ENCODE results near the gene SCYL3. TPM values are rescaled to one million over a fixed set of nuclear protein-coding genes. Genes with fewer than 3 reads are reported as not detected.

SCYL3 gene
- total RNA-seq, 1 experiment from 2014 or later = 5.7 TPM

DNA sequence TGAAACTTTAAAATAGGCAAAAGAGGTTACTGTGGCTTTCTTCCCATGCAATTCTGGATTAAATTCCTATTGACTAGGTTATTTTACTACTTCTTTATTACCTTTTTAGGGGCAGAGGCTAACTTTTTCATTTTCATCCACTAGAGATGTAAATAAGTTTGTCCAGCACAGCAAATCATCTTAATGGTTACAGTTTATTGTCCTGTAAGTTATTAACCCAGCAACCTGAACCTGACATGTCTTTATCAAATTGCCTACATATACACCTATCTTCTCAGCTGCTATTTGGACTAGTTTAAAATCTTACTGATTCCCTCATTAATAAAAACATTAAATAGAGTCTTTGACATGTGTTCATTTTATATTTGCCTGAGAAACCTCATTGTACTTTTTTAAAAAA, 6.9 kb upstream of the SCYL3 start:
- DNase-seq (ENCODE audit: low spot score) = no peak

DNA sequence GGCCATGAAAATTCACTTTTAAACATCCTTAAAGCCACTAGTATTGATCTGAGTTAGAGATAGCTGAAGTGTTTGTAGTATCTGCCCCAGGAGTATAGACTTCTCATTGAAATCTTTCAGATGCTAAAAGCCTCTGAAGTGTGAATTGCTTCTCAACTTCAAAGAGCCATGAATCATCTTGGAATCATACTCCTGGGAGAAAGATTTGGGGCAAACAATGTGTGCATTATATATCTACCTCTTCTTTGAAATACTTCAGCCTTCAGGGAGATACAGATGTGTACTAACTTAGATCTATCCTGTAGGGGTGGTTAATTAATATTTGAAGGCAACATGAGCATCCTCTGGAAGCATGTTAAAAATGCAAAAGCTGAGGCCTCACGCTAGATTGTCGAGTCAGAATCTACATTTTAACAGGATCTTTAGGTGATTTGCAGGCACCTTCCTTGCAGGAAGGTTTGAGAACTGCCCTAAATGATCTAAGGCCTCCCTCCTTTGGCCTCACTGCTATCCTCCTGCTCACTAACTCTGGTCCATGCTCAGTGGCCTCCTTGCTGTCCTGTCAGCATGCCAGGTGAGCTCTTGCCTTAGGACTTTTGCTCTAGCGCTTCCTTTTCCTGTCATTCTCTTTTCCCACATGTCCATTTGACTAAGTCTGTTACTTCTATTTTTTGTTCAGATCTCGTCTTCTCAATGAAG, 6.0 kb upstream of the SCYL3 start:
- no peak for DNase-seq (ENCODE audit: low spot score)

DNA sequence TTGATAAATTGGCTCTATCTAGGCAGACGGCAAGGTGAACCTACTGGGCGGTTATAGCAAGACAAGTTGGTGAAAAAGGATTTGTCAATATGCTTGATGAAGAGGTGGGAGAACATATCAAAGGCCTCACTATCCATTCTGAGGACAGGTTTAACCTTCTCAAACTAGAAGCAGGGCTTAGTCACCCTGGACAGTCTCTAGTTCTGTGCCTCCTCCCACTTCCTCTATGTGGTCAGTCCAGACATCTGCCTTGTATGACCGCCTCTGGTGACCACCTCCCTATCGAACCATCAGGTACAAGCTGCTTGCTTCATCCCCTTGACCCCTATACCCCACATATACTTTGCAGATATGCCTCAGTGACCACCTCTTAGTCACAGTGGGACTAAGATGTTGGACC, 2.3 kb upstream of the SCYL3 start:
- DNase-seq (ENCODE audit: low spot score) = no peak

DNA sequence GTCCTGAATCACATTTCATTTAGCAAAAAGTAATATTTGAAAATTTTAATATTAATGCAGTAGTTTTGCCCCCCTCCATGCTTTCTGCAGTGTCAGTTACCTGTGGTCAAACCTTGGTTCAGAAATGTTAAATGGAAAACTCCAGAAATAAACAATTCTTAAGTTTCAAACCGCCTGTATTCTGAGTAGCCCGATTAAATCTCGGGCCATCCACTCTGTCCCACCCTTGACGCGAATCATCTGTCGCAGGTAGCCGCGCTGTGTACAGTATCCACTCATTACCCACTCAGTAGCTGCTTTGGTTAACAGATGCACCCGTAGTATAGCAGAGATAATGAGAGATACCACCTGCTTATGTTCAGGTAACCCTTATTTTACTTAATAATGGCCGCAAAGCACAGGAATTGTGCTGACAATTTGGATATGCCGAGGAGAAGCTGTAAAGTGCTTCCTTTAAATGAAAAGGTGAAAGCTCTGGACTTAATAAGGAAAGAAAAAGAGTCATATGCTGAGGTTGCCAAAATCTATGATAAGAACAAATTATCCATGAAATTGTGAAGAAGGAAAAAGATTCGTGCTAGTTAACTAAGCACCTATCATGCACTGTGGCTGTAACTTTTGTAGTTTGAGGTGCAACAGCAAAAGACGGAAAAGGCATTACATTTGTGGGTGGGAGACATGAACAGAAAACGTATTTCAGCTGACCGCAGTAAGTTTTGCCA, 889 bp upstream of the SCYL3 start:
- no peak for DNase-seq (ENCODE audit: low spot score)

DNA sequence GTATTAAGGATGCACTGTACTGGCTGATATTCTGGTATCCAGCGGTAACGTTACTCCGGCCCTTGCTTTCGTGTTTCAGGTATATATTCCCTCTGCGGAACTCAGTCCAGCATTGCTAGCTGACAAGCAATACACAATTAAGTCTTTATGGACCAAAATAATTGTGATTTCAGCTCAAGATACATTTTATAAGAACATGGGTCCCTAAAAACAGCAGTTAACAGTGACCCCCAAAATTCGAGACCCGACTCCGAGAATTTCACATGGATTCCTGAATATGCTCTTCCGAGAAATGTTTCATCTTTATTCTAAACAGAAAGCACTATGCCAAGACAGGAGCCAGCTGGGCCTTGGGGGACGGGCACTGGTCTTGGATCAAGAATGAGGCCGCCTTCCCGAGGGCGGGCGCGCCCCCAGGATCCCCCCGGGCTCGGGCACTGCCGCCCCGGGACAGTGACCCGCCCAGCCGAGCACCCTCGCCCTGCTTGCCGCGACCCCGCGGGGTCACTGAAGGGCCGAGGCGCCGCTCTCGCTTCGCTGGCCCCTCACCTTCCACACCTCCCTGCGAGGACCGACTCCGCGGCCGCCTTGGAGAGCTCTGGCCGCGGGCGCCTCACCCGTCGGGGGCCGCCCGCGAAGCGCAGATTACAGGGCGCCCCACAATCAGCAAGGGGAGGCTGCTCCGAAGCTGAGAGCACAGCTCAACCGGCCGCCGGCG, 610 bp downstream of the SCYL3 start:
- DNase-seq (ENCODE audit: low spot score) = peak; percentile 29

DNA sequence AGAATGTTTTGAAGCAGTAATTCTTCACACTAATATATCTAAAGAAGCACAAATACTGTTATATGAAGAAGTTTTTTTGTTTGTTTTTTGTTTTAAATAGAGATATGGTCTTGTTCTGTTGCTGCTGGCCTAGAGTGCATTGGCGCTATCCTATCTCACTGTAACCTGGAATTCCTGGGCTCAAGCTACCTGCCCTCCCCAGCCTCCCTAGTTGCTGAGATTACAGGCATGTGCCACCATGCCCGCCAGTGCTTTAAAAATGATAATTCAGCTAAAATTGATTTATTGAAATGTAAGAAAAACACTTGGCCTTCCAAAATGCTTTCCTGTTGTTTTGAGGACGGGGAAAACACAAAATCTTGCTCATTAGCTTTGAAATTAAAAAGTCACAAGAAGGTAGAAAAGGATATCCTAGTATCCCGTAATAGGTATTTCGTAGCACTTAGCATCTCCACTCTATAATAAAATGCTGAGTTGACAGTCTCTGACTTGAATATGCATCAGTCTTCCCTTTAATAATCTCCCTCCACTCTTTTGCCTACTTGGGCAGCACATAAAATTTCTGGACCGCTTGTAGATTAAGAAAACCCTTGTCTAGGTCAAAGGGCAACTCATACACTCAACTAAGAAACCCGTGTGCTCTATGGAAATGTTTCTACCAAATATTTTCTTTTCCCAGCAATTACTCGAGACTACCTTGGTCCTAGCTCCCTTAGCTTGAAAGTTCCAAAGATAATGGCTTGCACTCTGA, 1.3 kb downstream of the SCYL3 start:
- peak; percentile 45 for DNase-seq (ENCODE audit: low spot score)

DNA sequence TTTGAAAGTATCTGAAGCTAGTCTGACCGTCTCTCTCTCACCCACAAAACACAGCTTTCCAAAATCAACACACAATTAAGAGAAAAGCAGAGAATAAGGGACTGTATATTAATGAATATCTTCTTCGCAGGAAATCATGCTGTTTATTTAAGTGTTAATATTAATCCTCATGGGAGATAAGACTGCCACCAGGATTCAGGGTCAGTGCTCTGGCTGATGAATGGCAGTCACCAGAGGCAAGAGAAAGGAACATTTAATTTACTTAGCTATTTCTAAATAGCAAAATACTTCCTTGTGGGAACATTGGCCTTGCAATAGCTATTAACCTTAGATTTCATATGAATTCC, 2.2 kb downstream of the SCYL3 start:
- DNase-seq (ENCODE audit: low spot score) = no peak

DNA sequence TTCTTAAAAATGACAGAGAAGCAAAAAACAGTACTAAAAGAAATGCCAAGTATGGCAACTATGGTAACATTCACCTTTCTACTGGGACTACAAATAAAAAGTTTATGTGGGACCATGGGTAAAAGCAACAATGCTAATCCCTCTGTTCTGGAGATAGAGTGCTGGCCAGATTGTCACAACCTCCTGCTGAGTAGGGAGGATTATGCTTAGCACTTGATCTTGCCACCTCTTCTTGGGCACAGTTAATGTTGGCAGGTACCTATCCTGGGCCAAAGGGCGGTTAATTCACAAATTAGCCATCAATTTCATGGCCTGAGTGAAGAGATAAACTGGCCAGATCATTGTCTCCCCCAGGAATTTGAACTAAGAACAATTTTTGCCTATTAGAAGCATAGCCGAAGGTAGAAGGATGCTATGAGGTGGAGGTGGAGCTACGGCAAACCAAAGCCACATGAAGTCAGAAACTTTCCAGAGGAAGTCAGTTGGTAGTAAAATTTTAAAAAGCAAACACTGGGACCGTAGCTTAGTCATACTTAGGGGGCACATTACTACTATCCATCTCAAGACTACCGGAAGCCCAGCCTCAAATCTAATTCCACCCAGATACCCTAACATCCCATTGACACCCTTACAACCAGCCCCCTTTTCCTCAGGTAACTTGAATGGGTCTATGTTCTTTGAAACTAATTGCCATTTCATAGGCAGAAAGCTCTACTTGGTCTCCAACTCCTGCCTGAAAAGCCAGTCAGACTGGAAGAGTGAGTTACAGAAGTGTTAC, 2.7 kb downstream of the SCYL3 start:
- peak; percentile 94 for DNase-seq (ENCODE audit: low spot score)

DNA sequence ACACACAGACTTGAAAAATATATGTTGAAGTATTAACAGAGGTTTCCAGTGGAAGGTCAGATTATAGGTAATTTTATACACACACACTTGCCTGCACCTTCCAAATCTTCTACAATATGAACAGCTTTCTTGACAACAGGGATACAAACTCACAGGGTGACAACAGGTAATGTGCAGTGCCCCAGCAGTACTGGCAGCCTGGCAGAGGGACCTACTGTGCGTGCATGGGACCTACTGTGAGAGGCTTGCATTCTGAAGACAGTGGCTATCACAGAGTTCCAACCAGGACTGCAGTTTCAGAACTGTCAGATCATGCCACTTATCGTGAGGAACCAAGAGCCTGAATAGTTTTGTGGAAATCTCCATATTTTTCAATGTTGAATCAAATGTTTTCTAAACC, 3.8 kb downstream of the SCYL3 start:
- no peak for DNase-seq (ENCODE audit: low spot score)

DNA sequence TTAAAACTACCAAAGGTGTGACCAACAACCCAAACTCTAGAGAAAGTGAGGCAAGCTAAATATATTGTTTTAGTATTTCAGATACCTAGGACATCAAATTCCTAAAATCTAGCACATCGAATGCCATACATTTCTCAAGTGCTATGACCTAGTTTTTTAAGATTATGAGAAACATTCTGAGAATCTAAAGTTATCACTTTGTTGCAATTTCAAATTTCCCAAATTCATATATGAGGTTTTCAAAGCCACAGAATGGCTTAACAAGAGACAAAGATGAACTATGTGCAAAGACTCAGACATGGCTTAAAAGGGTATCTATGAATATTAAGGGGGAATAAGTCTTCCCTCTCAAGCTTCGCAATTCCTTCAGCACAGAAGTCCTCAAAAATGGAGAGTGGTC, 6.8 kb downstream of the SCYL3 start:
- no peak for DNase-seq (ENCODE audit: low spot score)

DNA sequence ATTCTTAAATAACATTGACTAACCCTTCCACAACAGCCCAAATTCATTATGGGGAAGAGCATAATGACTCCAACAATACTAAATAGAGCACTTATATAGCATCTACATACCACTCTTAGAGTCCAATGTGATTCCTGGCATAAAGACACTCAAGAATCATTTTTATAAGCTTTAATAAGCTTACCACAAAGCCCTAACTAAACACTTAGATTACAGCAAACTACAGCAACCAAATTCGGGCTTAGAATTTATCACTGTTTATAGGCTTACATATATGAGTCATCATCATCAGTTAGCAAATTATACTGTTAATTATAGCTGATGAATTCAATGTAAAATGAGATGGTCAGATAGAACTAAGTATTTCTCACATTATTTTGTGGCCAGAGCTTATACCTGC, 7.3 kb downstream of the SCYL3 start:
- DNase-seq (ENCODE audit: low spot score) = no peak

DNA sequence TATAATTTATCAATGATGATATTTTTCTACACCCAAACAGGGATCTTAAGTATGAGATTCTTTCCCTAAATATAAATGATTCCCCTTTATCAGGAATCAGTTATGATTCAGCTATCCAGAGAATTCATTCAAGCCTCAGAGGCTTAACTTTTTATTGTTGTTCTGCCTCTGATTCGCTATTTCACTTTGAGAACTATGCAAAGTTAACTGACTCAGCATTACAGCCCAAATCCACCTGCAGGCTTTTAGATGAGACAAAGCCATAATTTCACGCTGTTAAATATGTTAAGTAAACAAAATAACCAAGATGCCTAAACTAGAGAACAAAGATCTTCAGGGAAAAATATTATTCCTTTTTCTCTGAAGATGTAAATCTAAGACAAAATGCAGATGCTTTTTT, 8.5 kb downstream of the SCYL3 start:
- no peak for DNase-seq (ENCODE audit: low spot score)

DNA sequence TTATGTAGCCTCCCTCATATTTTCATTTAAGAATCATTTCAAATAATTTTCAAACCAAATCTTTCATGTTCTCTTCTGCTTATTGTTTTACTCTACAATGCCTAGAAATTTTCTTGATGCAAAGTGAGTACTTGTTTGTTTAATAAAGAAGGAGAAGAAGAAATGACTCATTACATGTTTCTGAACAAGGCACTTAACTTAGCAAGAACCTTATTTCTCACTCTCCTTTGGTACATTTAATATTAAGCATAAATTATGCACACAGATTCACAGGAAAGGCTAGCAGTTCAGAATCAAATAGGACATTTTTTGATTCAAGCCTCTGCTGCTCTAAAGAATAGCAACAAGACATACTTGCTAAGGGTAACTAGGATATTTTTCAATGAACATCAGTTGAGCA, 9.1 kb downstream of the SCYL3 start:
- DNase-seq (ENCODE audit: low spot score) = no peak

DNA sequence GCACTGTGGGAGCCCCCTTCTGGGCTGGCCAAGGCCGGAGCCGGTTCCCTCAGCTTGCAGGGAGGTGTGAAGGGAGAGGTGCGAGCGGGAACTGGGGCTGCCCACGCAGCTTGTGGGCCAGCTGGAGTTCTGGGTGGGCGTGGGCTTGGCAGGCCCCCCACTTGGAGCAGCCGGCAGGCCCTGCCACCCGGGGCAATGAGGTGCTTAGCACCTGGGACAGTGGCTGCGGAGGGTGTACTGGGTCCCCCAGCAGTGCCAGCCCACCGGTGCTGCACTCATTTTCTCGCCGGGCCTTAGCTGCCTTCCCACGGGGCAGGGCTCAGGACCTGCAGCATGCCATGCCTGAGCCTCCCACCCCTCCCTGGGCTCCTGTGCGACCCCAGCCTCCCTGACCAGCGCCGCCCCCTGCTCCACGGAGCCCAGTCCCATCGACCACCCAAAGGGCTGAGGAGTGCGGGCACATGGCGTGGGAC, 11.6 kb downstream of the SCYL3 start:
- no peak for DNase-seq (ENCODE audit: low spot score)

DNA sequence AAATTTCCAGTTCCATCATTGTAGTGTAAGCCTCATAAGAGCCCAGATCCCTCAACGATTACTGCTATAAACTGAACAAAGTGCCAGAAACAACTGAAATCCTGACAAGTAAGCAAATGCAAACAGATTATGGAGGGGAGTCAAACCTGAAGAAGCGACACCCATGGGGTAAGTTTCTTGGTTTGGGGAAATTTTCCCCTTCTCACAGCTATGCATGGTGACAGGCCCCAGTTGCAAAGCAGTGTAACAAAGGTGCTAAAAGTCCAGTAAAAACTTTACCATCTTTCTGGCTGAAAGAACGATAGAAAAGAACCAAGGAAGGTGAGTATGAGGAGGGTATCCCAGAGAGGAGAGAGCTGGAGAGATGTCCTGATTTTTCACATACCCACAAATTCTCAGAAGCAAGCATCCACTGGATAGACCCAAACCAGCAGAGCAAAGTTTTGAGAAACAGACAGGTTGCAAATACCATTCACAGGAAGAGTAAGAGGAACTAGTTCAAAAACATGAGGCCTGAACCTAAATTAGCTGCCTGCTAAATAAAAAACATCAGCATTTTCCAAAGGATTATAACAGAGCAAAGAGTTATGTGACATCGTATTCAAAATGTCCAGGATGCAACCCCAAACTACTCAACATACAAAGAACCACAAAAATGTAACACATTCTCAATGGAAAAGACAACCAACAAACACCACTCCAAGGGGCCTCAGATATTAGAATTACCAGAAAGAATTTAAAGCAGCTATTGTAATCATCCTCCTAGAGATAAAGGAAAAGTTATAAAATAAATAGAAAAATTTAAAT, 14.5 kb downstream of the SCYL3 start:
- no peak for DNase-seq (ENCODE audit: low spot score)

DNA sequence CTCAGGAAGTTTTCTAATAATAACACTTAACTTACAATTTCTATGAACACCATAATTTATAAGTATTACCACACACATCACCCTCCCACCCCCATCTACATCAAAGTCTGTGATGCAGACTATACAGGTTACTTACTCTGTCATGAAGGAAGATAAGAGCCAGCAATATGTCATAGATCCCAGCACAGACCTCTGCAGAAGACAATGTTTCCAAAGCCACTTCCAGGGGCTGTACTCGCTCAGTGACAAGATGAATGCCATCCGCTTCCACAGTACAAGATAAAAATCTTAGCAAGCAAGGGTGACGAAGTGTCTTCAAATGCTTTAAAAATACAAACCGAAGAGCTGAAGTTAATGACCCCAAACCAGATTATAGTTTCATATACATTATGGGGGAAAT, 15.2 kb downstream of the SCYL3 start:
- DNase-seq (ENCODE audit: low spot score) = no peak

DNA sequence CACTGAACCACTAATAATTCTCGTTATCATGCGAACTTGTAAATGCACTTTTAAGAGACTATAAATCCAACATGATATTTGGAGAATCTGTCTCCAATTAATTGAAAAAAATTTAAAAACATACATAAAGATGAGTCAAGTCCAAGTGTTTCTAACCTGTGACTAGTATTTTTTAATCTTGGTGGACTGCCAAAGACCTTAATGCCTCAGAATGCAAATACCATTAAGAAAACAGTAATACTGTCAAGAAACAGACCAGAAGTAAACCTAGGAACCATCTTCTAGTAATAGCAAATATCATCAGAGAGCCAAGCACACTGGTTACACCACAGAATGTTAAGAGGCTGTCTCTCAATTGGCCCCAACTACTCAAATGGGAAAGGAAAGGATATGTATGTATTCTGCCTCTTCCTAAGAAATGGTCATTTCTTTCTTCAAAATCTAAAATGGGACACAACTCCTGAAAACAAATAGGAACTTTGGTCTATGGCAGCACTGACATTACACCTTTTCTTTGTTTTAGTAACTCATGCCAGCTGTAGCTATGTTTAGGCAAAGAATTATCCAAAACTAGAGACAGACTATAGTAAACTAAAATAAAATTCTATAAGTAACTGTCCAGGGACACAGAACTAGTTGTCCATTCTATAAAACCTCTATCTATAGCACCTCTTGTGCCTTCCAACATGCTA, 15.8 kb downstream of the SCYL3 start:
- DNase-seq (ENCODE audit: low spot score) = no peak

DNA sequence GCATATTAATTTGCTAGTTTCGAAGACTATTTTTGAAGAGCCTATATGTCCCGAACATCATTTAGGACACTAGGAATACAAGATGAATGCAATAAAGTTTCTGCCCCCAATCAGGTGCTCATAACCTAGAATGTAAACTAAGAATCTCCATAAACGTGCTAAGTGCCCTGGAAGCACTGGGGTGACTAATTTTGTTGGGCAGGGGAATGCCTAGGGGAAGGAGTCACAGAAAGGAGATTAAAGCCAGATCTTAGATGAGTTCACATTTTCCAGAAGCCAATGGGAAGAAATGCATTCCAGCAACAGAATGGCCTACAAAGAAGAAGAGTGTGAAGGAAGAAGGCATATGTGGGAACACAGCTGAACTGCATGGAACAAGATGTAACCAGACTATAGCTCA, 19.5 kb downstream of the SCYL3 start:
- no peak for DNase-seq (ENCODE audit: low spot score)

DNA sequence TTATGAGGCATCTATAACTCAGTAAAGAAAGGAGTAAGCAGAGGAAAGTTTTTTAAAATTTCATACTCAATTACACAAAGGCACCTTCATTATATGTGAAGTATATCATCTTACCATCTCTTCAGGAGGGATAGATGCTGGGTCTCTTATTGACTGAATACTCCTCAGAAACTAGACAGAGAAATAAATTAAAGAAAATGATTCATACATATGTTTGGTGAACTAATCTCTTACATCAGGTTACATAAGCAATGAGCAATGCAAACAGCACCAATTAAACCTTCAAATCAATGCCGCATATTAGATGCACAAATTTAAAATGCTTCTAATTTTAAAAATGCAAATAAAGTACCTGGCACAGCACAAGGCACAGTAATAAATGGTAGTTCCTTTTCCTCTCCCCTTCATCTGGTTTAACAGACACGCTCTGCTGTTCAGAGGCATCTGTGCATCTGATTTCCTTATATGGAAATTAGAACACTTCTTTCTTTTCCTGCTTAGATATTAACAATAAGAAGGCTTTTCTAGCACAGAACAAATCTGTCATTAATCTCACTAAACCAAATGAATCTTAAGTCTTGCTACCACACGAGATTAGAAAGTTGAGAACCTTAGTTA, 20.0 kb downstream of the SCYL3 start:
- no peak for DNase-seq (ENCODE audit: low spot score)
